ENCODE data around the gene C11orf68. TPM values are rescaled to one million over a fixed set of nuclear protein-coding genes. Genes with fewer than 3 reads are reported as not detected.

C11orf68 gene
- total and polyA plus RNA-seq, 8 donors, result 10.2 to 20.8 (median 13.8) TPM

- Histone ChIP-seq H3K4me1 (peaks cover 7 to 31% (median 11%) of the 10 kb centered on the region in 3 donors), H3K27ac (peak within 1 kb of the TSS; percentile 63 to 93 (median 86)), H3K27me3 (no peaks in the 10 kb centered on the region), H3K36me3 (peaks cover 0 to 4% (median 0%) of the 10 kb centered on the region in 3 donors), H3K9me3 (no peaks in the 10 kb centered on the region), H3K4me3 (peak within 1 kb of the TSS; percentile 65 to 82 (median 66))
- ATAC-seq, result peak; percentile 84 to 89 (median 85)
- no peak for FAIRE-seq
- DNase-seq, result peak; percentile 97 to 99 (median 98)
- TF ChIP-seq CTCF (IDR thresholded peaks at IDR 0.05), result peak; percentile 75 to 90 (median 90)
- intact Hi-C loops (cut with DNase I), result loop anchor here in 1 of 3 donors (5.0 kb wide), 2 partner anchors 99 to 176 kb away; partner anchors contain the start of gene KAT5
- WGBS, 2 donors, result 0% methylated on average over 40 to 57 of the region's 57 CpGs
These were observed 30.6 kb downstream of the C11orf68 start, which contains the start of gene FIBP for GRCh38 chr11:65888163-65888814. FIBP (minus strand) TSS chr11:65888471; CDS start chr11:65888418, 53 bp downstream.

GRCh38 chr11:65887723-65888162 lies 31.1 kb downstream of the C11orf68 start:
- Histone ChIP-seq H3K4me1 (peaks cover 7 to 31% (median 11%) of the 10 kb centered on the region in 3 donors), H3K27ac (peak overlapping the region; percentile 63 to 93 (median 86)), H3K36me3 (peaks cover 0 to 4% (median 0%) of the 10 kb centered on the region in 3 donors), H3K27me3 (no peaks in the 10 kb centered on the region), H3K9me3 (no peaks in the 10 kb centered on the region), H3K4me3 (peak overlapping the region; percentile 65 to 82 (median 66))
- WGBS, 2 donors, result 4 to 7% methylated on average over 23 of the region's 23 CpGs
- DNase-seq, result no peak
- no peak for FAIRE-seq
- TF ChIP-seq CTCF (IDR thresholded peaks at IDR 0.05), result no peak
- intact Hi-C loops (cut with DNase I), result loop anchor here in 1 of 3 donors (5.0 kb wide), 2 partner anchors 100 to 175 kb away; partner anchors contain the start of gene KAT5
- peak in 2 of 4 donors; percentile 0 for ATAC-seq

GRCh38 chr11:65886826-65887722 lies 31.8 kb downstream of the C11orf68 start:
- H3K27me3 ChIP-seq, result no peaks in the 10 kb centered on the region
- peaks cover 7 to 29% (median 11%) of the 10 kb centered on the region in 3 donors for H3K4me1 ChIP-seq
- no peaks in the 10 kb centered on the region for H3K9me3 ChIP-seq
- intact Hi-C loops (cut with DNase I), result loop anchor here in 1 of 3 donors (5.0 kb wide), 2 partner anchors 100 to 175 kb away; partner anchors contain the start of gene KAT5
- FAIRE-seq (no peak), DNase-seq (peak in 2 of 6 donors; percentile 63 to 65), ATAC-seq (no peak)
- peaks cover 0 to 4% (median 0%) of the 10 kb centered on the region in 3 donors for H3K36me3 ChIP-seq
- TF ChIP-seq CTCF (IDR thresholded peaks at IDR 0.05), result no peak
- H3K27ac ChIP-seq, result peak overlapping the region in 2 of 4 donors; percentile 91 to 93
- H3K4me3 ChIP-seq, result peak overlapping the region in 2 of 4 donors; percentile 66 to 82
- 76 to 88% methylated on average over 14 of the region's 14 CpGs for WGBS, 2 donors

- Histone ChIP-seq H3K9me3 (no peaks in the 10 kb centered on the region), H3K36me3 (peaks cover 0 to 4% (median 0%) of the 10 kb centered on the region in 3 donors), H3K27ac (no peak overlapping the region), H3K4me1 (peaks cover 4 to 19% (median 7%) of the 10 kb centered on the region in 3 donors), H3K4me3 (no peak overlapping the region), H3K27me3 (no peaks in the 10 kb centered on the region)
- no peak for TF ChIP-seq CTCF (IDR thresholded peaks at IDR 0.05)
- ATAC-seq (no peak), DNase-seq (peak in 1 of 6 donors; percentile 19), FAIRE-seq (no peak)
- WGBS, 2 donors, result 90 to 94% methylated on average over 12 of the region's 12 CpGs
- intact Hi-C loops (cut with DNase I), result loop anchor here in 1 of 3 donors (5.0 kb wide), 2 partner anchors 101 to 174 kb away; partner anchors contain the start of gene KAT5
These were observed 32.9 kb downstream of the C11orf68 start for GRCh38 chr11:65885808-65886536.
